ENCODE data around the gene KRTAP4-9. TPM values are rescaled to one million over a fixed set of nuclear protein-coding genes. Genes with fewer than 3 reads are reported as not detected.
"Not testable (repeated sequence)": the region's sequence is repeated elsewhere in the genome, so short reads cannot be mapped to it uniquely, and the experiment has no call there.

KRTAP4-9 gene
- total RNA-seq, 2 experiments from 2014 or later, result not detected

DNA sequence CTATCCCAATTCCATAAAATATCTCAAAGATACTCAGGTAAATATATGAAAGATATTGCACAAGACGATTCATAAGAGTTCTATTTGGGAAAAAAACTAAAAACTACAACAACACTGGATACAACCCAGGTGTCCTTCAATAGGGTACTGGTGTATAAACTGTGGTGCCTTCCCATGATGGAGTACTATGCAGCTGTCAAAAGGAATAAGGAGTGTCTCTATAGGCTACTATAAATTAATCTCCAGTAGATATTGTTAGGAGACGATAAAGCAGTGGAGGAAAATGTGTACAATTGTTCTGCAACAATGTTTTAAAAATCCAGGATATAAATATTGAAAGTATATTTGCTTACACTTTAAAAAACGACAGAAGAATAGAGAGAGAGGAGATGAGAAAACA is 21.2 kb downstream of the KRTAP4-9 start:
- ChIA-PET POLR2A (no interaction called here), CTCF (no interaction called here)
- Mint-ChIP-seq H3K4me1 (ENCODE audit: low read depth) (peaks cover 50% of the 10 kb centered on the region), H3K9me3 (peaks cover 11% of the 10 kb centered on the region), H3K27ac (no peak overlapping the region), H3K36me3 (ENCODE audit: low read depth) (no peaks in the 10 kb centered on the region), H3K27me3 (no peaks in the 10 kb centered on the region), H3K4me3 (no peak overlapping the region)
- TF ChIP-seq, protein P1, sequence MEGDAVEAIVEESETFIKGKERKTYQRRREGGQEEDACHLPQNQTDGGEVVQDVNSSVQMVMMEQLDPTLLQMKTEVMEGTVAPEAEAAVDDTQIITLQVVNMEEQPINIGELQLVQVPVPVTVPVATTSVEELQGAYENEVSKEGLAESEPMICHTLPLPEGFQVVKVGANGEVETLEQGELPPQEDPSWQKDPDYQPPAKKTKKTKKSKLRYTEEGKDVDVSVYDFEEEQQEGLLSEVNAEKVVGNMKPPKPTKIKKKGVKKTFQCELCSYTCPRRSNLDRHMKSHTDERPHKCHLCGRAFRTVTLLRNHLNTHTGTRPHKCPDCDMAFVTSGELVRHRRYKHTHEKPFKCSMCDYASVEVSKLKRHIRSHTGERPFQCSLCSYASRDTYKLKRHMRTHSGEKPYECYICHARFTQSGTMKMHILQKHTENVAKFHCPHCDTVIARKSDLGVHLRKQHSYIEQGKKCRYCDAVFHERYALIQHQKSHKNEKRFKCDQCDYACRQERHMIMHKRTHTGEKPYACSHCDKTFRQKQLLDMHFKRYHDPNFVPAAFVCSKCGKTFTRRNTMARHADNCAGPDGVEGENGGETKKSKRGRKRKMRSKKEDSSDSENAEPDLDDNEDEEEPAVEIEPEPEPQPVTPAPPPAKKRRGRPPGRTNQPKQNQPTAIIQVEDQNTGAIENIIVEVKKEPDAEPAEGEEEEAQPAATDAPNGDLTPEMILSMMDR (IDR thresholded peaks at IDR 0.05), result no peak
- ATAC-seq (no peak), DNase-seq (no peak)
- intact Hi-C loops (cut with micrococcal nuclease), result no loop called here

DNA sequence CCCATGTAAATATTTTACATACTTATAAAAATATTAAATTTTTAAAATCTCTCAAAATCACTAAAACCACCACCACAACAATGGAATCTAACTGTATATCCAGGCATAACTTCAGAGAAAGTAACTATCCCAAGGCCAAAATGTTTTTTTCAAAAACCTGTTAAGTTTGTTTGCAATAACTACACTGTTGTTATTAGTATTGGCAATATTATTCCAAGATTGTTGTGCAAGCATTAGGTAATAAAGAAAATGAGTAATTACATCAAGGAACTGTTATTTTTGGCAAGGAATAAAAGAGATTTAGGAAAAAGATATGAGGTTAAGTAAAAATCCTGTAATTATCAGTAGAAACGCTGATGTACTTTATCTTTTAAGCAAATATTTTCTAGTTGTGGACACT is 22.2 kb downstream of the KRTAP4-9 start:
- Mint-ChIP-seq H3K27ac (no peak overlapping the region), H3K4me3 (no peak overlapping the region), H3K36me3 (ENCODE audit: low read depth) (no peaks in the 10 kb centered on the region), H3K4me1 (ENCODE audit: low read depth) (peaks cover 58% of the 10 kb centered on the region), H3K27me3 (no peaks in the 10 kb centered on the region), H3K9me3 (peaks cover 9% of the 10 kb centered on the region)
- TF ChIP-seq, protein P1 (IDR thresholded peaks at IDR 0.05), result no peak
- no peak for DNase-seq
- ChIA-PET POLR2A (no interaction called here), CTCF (no interaction called here)
- intact Hi-C loops (cut with micrococcal nuclease), result no loop called here
- no peak for ATAC-seq

DNA sequence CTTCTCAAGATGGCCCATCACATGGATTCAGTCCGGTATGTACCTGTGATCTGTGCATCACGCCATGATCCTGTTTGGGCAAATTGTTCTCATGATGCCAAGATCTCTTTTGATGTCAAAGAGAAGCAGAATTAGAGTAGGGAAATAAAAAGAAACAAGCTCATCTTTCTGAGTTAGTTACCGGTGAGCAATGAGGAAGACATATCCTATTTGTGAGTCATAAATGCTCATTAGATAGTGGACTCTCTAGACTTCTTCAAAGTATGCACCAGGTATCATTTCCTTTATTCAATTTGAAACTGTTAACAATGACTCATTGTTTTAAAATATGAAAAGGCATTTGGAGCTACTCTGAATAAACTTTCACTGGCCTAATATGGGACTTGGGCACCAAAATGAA is 26.8 kb downstream of the KRTAP4-9 start:
- no peak for ATAC-seq
- Mint-ChIP-seq H3K4me1 (ENCODE audit: low read depth) (peaks cover 32% of the 10 kb centered on the region), H3K9me3 (peaks cover 4% of the 10 kb centered on the region), H3K4me3 (no peak overlapping the region), H3K27me3 (no peaks in the 10 kb centered on the region), H3K36me3 (ENCODE audit: low read depth) (no peaks in the 10 kb centered on the region), H3K27ac (no peak overlapping the region)
- TF ChIP-seq, protein P1 (IDR thresholded peaks at IDR 0.05), result no peak
- DNase-seq, result no peak
- intact Hi-C loops (cut with micrococcal nuclease), result no loop called here
- ChIA-PET POLR2A (no interaction called here), CTCF (interaction anchor here (1.5 kb wide), 1 partner anchor 190 kb away, joined by 4 read pairs; no protein-coding TSS in a partner anchor)

DNA sequence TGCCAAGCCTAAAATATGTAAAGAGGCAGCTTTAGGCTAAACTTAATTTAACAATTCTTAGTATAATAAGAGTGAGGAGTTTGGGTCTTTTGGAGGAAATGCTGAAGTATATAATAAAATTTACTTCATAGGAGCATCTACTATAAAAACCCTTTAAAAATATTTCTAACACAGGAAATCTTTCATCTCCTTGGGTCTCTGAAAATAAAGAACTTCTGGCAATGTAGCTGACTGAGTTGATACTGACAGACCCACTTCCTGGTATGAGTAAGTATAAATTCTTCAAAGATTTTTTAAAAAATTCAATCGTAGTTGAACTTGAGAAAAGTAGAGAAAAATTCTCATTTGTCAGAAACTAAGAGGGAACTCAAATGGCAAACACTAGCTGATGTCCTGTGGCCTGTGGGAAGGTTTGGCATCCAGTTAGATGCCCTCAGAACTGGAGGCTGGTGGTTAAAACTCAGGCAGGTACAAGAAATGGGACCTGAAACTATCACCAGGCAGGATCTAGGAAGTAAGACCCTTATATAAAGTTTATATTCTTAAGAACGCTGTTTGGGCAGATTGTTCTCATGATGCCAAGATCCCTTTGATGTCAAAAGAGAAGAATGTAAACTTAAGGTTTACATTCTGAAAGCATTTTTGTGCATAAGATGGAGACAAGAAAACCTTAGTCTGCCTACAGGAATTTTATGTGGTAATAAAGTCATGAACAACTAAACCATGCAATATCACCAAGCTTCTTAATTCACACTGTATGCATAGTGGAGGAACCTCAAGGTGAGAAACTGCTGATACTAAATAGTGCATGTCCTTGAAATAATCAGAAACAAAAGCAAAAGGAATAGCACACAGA is 28.9 kb downstream of the KRTAP4-9 start:
- peaks cover 32% of the 10 kb centered on the region for H3K4me1 Mint-ChIP-seq (ENCODE audit: low read depth)
- ATAC-seq (no peak), DNase-seq (no peak)
- CTCF ChIA-PET, result no interaction called here
- no peak overlapping the region for H3K4me3 Mint-ChIP-seq
- intact Hi-C loops (cut with micrococcal nuclease), result no loop called here
- POLR2A ChIA-PET, result no interaction called here
- TF ChIP-seq, protein P1 (IDR thresholded peaks at IDR 0.05), result no peak
- H3K9me3 Mint-ChIP-seq, result peaks cover 8% of the 10 kb centered on the region
- H3K27me3 Mint-ChIP-seq, result no peaks in the 10 kb centered on the region
- H3K36me3 Mint-ChIP-seq (ENCODE audit: low read depth), result no peaks in the 10 kb centered on the region
- H3K27ac Mint-ChIP-seq, result peak overlapping the region; percentile 51

DNA sequence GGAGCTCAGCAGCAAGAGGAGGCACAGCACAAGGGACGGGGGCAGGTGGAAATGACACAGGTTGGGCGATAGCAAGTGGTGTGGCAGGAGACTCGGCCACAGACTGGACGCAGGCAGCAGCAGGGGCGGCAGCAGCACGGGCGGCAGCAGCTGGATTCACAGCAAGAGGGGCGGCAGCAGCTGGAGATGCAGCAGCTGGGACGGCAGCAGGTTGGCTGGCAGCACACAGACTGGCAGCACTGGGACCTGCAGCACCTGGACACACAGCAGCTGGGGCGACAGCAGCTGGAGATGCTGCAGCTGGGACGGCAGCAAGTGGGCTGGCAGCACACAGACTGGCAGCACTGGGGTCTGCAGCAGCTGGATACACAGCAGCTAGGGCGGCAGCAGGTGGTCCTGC is 34.7 kb downstream of the KRTAP4-9 start:
- H3K4me3 Mint-ChIP-seq; ATAC-seq; intact Hi-C loops (cut with micrococcal nuclease); H3K27ac Mint-ChIP-seq; H3K27me3 Mint-ChIP-seq; POLR2A ChIA-PET; CTCF ChIA-PET; H3K4me1 Mint-ChIP-seq (ENCODE audit: low read depth); DNase-seq: not testable (repeated sequence)
- Mint-ChIP-seq H3K36me3 (ENCODE audit: low read depth) (peaks cover 13% of the 10 kb centered on the region), H3K9me3 (peaks cover 28% of the 10 kb centered on the region)
